Fibroblast of lung (primary cell): ENCODE measurements around the gene DBNDD1.

Source experiments
- CTCF ChIP-seq, 2 donors: IDR thresholded peaks in 1 of 2; conservative IDR thresholded peaks in 1 of 2; 1 replicate in 1 of 2; 2 replicates in 1 of 2; pipeline ENCODE4 v1.5.1; 2011 to 2012; ENCODE audit warnings: low read length in 2 of 2, control low read depth in 1 of 2, inconsistent platforms in 1 of 2, low read depth in 1 of 2, mild to moderate bottlenecking in 1 of 2
- EZH2 ChIP-seq: IDR thresholded peaks from 2 replicates; pipeline ENCODE4 v1.5.1; 2012; ENCODE audit warnings: low read length, control low read depth, mild to moderate bottlenecking; ENCODE audit errors: missing control alignments

DNA sequence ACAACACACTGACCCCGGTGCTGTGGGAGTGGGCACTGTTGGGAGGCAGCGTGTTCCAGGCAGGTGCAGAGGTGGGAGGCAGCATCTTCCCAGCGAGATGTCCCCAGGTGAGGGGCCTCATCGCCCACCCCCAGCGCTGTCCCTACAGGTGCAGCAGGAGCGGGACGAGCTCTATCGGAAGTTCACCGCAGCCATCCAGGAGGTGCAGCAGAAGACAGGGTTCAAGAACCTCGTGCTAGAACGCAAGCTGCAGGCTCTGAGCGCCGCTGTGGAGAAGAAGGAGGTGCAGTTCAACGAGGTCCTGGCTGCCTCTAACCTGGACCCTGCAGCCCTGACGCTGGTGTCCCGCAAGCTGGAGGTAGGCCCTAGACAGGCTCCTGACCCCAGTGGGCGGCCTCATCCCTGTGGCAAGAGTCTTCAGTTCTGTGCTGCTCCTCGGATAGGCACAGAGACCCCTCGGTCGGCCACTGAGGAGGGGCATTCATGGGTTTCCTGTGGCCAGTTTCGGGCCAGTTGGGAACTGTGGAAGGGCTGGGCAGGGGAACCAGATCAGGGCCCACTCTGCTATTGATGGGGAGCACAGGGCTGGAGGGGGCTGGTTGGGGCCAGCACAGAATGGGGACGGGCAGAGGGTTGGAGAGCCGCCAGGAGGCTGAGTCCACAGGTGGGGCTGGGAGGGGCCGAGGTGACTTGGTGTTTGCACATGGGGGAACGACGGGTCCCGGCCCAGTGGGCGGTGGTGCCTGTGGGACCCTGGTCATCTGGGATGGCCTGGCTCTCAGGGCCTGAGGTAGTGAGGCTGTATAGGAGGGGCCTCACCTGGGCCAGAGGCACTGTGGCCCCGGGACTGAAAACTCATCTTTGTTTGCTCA is 21.1 kb upstream of the DBNDD1 start:
- TF ChIP-seq CTCF (conservative IDR thresholded peaks at IDR 0.05 in 1 of 2, IDR thresholded peaks at IDR 0.05 in 1 of 2; ENCODE audit: low read depth in 1 of 2, low read length in 2 of 2) (no peak), EZH2 (no peak)
